Measurements from ENCODE around the gene BTG2. TPM values are rescaled to one million over a fixed set of nuclear protein-coding genes. Genes with fewer than 3 reads are reported as not detected.
A peak's percentile ranks its signal among the peaks of the same experiment; 100 is the strongest.

Gene BTG2
- total RNA-seq, 1 experiment from 2014 or later = 19.4 TPM

DNA sequence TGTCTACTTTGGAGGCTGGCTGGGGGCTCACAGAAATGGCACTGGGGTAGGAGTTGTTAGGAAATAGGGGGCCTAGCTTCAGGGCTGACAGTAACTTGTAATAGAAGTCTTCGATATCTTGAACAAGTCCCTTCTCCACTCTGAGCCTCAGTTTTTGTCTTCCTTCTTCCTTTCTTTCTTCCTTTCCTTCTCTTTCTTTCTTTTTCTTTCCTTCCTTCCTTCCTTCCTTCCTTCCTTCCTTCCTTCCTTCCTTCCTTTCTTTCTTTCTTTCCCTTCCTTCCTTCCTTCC, 12.9 kb downstream of the BTG2 start:
- H3K27ac Mint-ChIP-seq = no peak overlapping the region
- CTCF ChIA-PET = interaction anchor here (1.2 to 2.6 kb wide), 3 partner anchors 10 to 51 kb away, joined by 5 to 16 read pairs (median 8); no protein-coding TSS in a partner anchor
- no peak overlapping the region for H3K4me3 Mint-ChIP-seq
- H3K27me3 Mint-ChIP-seq (ENCODE audit: low read depth) = peaks cover 94% of the 10 kb centered on the region
- H3K9me3 Mint-ChIP-seq = no peaks in the 10 kb centered on the region
- TF ChIP-seq SP1 (CRISPR knock-in tag; conservative IDR thresholded peaks at IDR 0.05) (no peak), CBFB (CRISPR knock-in tag; IDR thresholded peaks at IDR 0.05; ENCODE audit: low read depth) (no peak), KAT7 (CRISPR knock-in tag; IDR thresholded peaks at IDR 0.05; ENCODE audit: borderline replicate concordance) (no peak), ZNF416 (CRISPR knock-in tag; IDR thresholded peaks at IDR 0.05) (no peak), JUN (CRISPR knock-in tag; IDR thresholded peaks at IDR 0.05) (no peak)
- TF ChIP-seq, protein P1, sequence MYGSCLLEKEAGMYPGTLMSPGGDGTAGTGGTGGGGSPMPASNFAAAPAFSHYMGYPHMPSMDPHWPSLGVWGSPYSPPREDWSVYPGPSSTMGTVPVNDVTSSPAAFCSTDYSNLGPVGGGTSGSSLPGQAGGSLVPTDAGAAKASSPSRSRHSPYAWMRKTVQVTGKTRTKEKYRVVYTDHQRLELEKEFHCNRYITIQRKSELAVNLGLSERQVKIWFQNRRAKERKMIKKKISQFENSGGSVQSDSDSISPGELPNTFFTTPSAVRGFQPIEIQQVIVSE (CRISPR knock-in tag; IDR thresholded peaks at IDR 0.05; ENCODE audit: borderline replicate concordance) = no peak
- TF ChIP-seq, protein P2, sequence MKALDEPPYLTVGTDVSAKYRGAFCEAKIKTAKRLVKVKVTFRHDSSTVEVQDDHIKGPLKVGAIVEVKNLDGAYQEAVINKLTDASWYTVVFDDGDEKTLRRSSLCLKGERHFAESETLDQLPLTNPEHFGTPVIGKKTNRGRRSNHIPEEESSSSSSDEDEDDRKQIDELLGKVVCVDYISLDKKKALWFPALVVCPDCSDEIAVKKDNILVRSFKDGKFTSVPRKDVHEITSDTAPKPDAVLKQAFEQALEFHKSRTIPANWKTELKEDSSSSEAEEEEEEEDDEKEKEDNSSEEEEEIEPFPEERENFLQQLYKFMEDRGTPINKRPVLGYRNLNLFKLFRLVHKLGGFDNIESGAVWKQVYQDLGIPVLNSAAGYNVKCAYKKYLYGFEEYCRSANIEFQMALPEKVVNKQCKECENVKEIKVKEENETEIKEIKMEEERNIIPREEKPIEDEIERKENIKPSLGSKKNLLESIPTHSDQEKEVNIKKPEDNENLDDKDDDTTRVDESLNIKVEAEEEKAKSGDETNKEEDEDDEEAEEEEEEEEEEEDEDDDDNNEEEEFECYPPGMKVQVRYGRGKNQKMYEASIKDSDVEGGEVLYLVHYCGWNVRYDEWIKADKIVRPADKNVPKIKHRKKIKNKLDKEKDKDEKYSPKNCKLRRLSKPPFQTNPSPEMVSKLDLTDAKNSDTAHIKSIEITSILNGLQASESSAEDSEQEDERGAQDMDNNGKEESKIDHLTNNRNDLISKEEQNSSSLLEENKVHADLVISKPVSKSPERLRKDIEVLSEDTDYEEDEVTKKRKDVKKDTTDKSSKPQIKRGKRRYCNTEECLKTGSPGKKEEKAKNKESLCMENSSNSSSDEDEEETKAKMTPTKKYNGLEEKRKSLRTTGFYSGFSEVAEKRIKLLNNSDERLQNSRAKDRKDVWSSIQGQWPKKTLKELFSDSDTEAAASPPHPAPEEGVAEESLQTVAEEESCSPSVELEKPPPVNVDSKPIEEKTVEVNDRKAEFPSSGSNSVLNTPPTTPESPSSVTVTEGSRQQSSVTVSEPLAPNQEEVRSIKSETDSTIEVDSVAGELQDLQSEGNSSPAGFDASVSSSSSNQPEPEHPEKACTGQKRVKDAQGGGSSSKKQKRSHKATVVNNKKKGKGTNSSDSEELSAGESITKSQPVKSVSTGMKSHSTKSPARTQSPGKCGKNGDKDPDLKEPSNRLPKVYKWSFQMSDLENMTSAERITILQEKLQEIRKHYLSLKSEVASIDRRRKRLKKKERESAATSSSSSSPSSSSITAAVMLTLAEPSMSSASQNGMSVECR (CRISPR knock-in tag; IDR thresholded peaks at IDR 0.05; ENCODE audit: borderline replicate concordance) = no peak
- TF ChIP-seq, protein P3, sequence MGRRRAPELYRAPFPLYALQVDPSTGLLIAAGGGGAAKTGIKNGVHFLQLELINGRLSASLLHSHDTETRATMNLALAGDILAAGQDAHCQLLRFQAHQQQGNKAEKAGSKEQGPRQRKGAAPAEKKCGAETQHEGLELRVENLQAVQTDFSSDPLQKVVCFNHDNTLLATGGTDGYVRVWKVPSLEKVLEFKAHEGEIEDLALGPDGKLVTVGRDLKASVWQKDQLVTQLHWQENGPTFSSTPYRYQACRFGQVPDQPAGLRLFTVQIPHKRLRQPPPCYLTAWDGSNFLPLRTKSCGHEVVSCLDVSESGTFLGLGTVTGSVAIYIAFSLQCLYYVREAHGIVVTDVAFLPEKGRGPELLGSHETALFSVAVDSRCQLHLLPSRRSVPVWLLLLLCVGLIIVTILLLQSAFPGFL (CRISPR knock-in tag; IDR thresholded peaks at IDR 0.05; ENCODE audit: borderline replicate concordance) = no peak
- TF ChIP-seq, protein P4, sequence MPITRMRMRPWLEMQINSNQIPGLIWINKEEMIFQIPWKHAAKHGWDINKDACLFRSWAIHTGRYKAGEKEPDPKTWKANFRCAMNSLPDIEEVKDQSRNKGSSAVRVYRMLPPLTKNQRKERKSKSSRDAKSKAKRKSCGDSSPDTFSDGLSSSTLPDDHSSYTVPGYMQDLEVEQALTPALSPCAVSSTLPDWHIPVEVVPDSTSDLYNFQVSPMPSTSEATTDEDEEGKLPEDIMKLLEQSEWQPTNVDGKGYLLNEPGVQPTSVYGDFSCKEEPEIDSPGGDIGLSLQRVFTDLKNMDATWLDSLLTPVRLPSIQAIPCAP (CRISPR knock-in tag; IDR thresholded peaks at IDR 0.05) = no peak
- TF ChIP-seq, protein P5, sequence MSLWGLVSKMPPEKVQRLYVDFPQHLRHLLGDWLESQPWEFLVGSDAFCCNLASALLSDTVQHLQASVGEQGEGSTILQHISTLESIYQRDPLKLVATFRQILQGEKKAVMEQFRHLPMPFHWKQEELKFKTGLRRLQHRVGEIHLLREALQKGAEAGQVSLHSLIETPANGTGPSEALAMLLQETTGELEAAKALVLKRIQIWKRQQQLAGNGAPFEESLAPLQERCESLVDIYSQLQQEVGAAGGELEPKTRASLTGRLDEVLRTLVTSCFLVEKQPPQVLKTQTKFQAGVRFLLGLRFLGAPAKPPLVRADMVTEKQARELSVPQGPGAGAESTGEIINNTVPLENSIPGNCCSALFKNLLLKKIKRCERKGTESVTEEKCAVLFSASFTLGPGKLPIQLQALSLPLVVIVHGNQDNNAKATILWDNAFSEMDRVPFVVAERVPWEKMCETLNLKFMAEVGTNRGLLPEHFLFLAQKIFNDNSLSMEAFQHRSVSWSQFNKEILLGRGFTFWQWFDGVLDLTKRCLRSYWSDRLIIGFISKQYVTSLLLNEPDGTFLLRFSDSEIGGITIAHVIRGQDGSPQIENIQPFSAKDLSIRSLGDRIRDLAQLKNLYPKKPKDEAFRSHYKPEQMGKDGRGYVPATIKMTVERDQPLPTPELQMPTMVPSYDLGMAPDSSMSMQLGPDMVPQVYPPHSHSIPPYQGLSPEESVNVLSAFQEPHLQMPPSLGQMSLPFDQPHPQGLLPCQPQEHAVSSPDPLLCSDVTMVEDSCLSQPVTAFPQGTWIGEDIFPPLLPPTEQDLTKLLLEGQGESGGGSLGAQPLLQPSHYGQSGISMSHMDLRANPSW (CRISPR knock-in tag; conservative IDR thresholded peaks at IDR 0.05; ENCODE audit: low read depth) = no peak
- H3K4me1 Mint-ChIP-seq = peaks cover 19% of the 10 kb centered on the region
- POLR2A ChIA-PET = interaction anchor here (1.7 kb wide), 1 partner anchor 12 kb away, joined by 7 read pairs; no protein-coding TSS in a partner anchor
- no peaks in the 10 kb centered on the region for H3K36me3 Mint-ChIP-seq
- ATAC-seq = no peak
- no peak for DNase-seq (ENCODE audit: low spot score)

DNA sequence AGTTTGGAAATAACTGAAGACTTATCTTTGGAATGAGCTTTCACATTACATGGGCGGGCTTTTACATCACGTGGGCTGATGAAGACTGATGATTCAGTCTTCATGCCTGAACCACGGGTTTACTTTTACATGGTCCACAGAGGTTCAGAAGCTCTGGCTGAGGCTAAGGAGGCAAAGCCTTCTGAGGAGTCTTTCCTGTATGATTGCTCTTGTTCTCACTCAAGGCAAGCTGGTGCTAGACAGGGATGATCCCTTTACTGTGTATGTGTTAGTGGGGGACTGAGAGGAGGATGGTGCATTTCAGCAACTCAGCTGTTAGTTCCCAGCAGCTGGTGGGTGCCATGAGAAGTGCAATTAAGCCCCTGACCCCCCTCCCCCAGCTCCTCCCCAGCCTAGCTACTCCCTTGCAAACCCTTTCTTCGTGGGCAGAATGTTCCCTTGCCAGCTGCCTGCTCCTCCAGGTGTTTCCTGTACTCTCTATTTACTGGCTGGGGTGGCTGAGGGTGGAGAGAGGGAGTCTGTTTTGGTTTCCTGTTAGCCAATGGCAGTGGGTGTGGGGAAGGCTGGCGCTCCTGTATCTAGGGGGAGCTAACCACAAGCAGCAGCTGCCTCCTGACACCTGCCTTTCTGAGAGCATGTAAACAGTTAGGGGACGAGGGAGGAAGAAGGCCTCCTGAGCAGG, 15.4 kb downstream of the BTG2 start:
- POLR2A ChIA-PET = interaction anchor here (1.4 to 1.8 kb wide), 2 partner anchors 14 to 30 kb away, joined by 8 to 11 read pairs; no protein-coding TSS in a partner anchor
- H3K9me3 Mint-ChIP-seq = no peaks in the 10 kb centered on the region
- TF ChIP-seq, protein P6, sequence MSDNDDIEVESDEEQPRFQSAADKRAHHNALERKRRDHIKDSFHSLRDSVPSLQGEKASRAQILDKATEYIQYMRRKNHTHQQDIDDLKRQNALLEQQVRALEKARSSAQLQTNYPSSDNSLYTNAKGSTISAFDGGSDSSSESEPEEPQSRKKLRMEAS (CRISPR knock-in tag; IDR thresholded peaks at IDR 0.05) = peak; percentile 63; the same call in 1 of the 2 replicates
- TF ChIP-seq, protein P7, sequence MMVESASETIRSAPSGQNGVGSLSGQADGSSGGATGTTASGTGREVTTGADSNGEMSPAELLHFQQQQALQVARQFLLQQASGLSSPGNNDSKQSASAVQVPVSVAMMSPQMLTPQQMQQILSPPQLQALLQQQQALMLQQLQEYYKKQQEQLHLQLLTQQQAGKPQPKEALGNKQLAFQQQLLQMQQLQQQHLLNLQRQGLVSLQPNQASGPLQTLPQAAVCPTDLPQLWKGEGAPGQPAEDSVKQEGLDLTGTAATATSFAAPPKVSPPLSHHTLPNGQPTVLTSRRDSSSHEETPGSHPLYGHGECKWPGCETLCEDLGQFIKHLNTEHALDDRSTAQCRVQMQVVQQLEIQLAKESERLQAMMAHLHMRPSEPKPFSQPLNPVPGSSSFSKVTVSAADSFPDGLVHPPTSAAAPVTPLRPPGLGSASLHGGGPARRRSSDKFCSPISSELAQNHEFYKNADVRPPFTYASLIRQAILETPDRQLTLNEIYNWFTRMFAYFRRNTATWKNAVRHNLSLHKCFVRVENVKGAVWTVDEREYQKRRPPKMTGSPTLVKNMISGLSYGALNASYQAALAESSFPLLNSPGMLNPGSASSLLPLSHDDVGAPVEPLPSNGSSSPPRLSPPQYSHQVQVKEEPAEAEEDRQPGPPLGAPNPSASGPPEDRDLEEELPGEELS (CRISPR knock-in tag; IDR thresholded peaks at IDR 0.05) = no peak
- TF ChIP-seq, protein P4 (CRISPR knock-in tag; IDR thresholded peaks at IDR 0.05) = no peak
- no peak for TF ChIP-seq OVOL2 (CRISPR knock-in tag; IDR thresholded peaks at IDR 0.05; ENCODE audit: borderline replicate concordance)
- no peak for TF ChIP-seq HMGA2 (CRISPR knock-in tag; IDR thresholded peaks at IDR 0.05)
- no peak for TF ChIP-seq CREB1 (CRISPR knock-in tag; IDR thresholded peaks at IDR 0.05)
- TF ChIP-seq, protein P1 (CRISPR knock-in tag; IDR thresholded peaks at IDR 0.05; ENCODE audit: borderline replicate concordance) = no peak
- TF ChIP-seq NR1H2 (CRISPR knock-in tag; IDR thresholded peaks at IDR 0.05) = no peak
- no peak for TF ChIP-seq ATF1 (CRISPR knock-in tag; IDR thresholded peaks at IDR 0.05)
- no peak for TF ChIP-seq MXD4 (CRISPR knock-in tag; IDR thresholded peaks at IDR 0.05; ENCODE audit: borderline replicate concordance)

More for the DNA sequence above, 15.4 kb downstream of the BTG2 start:
- DNase-seq (ENCODE audit: low spot score) = peak; percentile 63
- peak; percentile 97 for ATAC-seq
- Mint-ChIP-seq H3K27ac (no peak overlapping the region), H3K36me3 (no peaks in the 10 kb centered on the region), H3K27me3 (ENCODE audit: low read depth) (peaks cover 96% of the 10 kb centered on the region), H3K4me1 (peaks cover 36% of the 10 kb centered on the region), H3K4me3 (no peak overlapping the region)
- CTCF ChIA-PET = interaction anchor here (0.5 to 2.3 kb wide), 20 partner anchors 8 to 411 kb away, joined by 3 to 16 read pairs (median 4); partner anchors contain the start of gene BTG2

All from WTC11 (cell line).